ENCODE data around the gene BORCS8.
A peak's percentile ranks its signal among the peaks of the same experiment; 100 is the strongest.

Gene BORCS8

GRCh38 chr19:19232261-19232721, 40.3 kb upstream of the BORCS8 start:
- TF ChIP-seq, protein P1, sequence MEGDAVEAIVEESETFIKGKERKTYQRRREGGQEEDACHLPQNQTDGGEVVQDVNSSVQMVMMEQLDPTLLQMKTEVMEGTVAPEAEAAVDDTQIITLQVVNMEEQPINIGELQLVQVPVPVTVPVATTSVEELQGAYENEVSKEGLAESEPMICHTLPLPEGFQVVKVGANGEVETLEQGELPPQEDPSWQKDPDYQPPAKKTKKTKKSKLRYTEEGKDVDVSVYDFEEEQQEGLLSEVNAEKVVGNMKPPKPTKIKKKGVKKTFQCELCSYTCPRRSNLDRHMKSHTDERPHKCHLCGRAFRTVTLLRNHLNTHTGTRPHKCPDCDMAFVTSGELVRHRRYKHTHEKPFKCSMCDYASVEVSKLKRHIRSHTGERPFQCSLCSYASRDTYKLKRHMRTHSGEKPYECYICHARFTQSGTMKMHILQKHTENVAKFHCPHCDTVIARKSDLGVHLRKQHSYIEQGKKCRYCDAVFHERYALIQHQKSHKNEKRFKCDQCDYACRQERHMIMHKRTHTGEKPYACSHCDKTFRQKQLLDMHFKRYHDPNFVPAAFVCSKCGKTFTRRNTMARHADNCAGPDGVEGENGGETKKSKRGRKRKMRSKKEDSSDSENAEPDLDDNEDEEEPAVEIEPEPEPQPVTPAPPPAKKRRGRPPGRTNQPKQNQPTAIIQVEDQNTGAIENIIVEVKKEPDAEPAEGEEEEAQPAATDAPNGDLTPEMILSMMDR (IDR thresholded peaks at IDR 0.05; ENCODE audit: low read depth, low read length): no peak
- no peak for DNase-seq (ENCODE audit: low read depth in 2 of 2)
- H3K4me3 ChIP-seq (replicated peaks in 1 of 2; ENCODE audit: low read depth in 2 of 2, low read length in 2 of 2): no peak overlapping the region

DNA sequence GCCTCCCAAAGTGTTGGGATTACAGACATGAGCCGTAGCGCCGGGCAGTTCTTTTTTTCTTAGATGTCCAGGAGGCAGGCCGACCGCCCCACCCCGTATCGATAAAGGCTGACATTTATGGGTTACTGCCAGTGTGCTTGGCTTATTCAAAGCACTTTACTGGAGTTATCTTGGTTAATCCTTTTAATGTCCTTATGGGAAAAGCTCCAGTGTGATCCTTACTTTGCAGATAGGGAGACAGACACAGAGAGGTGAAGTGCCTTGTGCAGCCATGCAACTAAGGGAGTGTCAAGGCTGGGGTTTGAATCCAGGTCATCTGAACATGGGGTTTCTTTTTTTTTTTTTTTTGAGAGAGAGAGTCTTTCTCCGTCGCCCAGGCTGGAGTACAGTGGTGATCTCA, 39.0 kb upstream of the BORCS8 start:
- TF ChIP-seq, protein P1 (IDR thresholded peaks at IDR 0.05; ENCODE audit: low read depth, low read length): no peak
- no peak for DNase-seq (ENCODE audit: low read depth in 2 of 2)
- H3K4me3 ChIP-seq (replicated peaks in 1 of 2; ENCODE audit: low read depth in 2 of 2, low read length in 2 of 2): no peak overlapping the region

GRCh38 chr19:19229701-19230100, 37.7 kb upstream of the BORCS8 start:
- H3K4me3 ChIP-seq (replicated peaks in 1 of 2; ENCODE audit: low read depth in 2 of 2, low read length in 2 of 2): no peak overlapping the region
- TF ChIP-seq, protein P1 (IDR thresholded peaks at IDR 0.05; ENCODE audit: low read depth, low read length): no peak
- DNase-seq (ENCODE audit: low read depth in 2 of 2): no peak

DNA sequence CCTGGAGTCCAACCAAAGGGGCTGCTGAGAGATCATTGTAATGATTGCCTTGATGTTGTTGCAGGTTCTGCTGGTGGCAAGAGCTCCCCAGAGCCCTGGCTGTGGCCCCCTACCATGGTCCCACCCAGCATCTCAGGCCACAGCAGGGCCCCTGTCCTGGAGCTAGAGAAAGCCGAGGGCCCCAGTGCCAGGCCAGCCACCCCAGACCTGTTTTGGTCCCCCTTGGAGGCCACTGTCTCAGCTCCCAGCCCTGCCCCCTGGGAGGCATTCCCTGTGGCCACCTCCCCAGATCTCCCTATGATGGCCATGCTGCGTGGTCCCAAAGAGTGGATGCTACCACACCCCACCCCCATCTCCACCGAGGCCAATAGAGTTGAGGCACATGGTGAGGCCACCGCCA, 35.3 kb upstream of the BORCS8 start:
- no peak for DNase-seq (ENCODE audit: low read depth in 2 of 2)
- TF ChIP-seq, protein P1 (IDR thresholded peaks at IDR 0.05; ENCODE audit: low read depth, low read length): no peak
- no peak overlapping the region for H3K4me3 ChIP-seq (replicated peaks in 1 of 2; ENCODE audit: low read depth in 2 of 2, low read length in 2 of 2)

- no peak overlapping the region for H3K4me3 ChIP-seq (replicated peaks in 1 of 2; ENCODE audit: low read depth in 2 of 2, low read length in 2 of 2)
- DNase-seq (ENCODE audit: low read depth in 2 of 2): no peak
- TF ChIP-seq, protein P1 (IDR thresholded peaks at IDR 0.05; ENCODE audit: low read depth, low read length): no peak
Observed at GRCh38 chr19:19226663-19227062, 34.7 kb upstream of the BORCS8 start.

GRCh38 chr19:19226204-19226603, 34.3 kb upstream of the BORCS8 start:
- no peak overlapping the region for H3K4me3 ChIP-seq (replicated peaks in 1 of 2; ENCODE audit: low read depth in 2 of 2, low read length in 2 of 2)
- no peak for DNase-seq (ENCODE audit: low read depth in 2 of 2)
- TF ChIP-seq, protein P1 (IDR thresholded peaks at IDR 0.05; ENCODE audit: low read depth, low read length): no peak

DNA sequence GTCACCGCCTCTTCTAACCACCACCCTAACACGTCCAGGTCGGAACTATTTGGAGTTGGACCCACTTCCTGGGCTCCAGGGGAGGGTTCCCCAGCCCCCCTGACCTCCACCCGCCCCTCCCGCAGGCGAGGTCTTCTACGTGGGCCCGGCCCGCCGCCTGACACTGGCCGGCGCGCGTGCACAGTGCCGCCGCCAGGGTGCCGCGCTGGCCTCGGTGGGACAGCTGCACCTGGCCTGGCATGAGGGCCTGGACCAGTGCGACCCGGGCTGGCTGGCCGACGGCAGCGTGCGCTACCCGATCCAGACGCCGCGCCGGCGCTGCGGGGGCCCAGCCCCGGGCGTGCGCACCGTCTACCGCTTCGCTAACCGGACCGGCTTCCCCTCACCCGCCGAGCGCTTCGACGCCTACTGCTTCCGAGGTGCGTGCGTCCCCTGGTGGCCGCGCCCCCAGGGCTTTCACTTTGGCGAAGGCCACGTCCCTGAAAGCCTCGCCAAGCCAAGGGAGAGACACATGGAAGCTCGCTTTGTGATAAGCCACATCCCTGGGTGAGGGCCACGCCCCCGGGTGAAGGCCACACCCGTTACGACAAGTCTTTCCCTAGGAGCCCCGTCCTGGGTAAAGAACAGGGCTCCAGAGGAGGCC, 33.0 kb upstream of the BORCS8 start:
- peak overlapping the region in 1 of 2 donors; percentile 18 for H3K4me3 ChIP-seq (replicated peaks in 1 of 2; ENCODE audit: low read depth in 2 of 2, low read length in 2 of 2)
- DNase-seq (ENCODE audit: low read depth in 2 of 2): peak; percentile 54 to 55
- TF ChIP-seq, protein P1 (IDR thresholded peaks at IDR 0.05; ENCODE audit: low read depth, low read length): peak; percentile 61

Measured in cardiac fibroblast (primary cell).